IPS-20b (cell line): ENCODE measurements around the gene SMAD5.

ENCODE experiments used
- H3K27ac ChIP-seq: one replicate; pipeline ENCODE4 v1.5.1; 2013; ENCODE audit warnings: low read length
- H3K27me3 ChIP-seq: 2 replicates; pipeline ENCODE4 v1.6.1; 2013; ENCODE audit warnings: mild to moderate bottlenecking, low read length, inconsistent platforms; ENCODE audit not compliant: insufficient read depth
- H3K36me3 ChIP-seq: 2 replicates; pipeline ENCODE4 v1.6.1; 2013; ENCODE audit warnings: low read depth, mild to moderate bottlenecking, inconsistent platforms, low read length, moderate library complexity; ENCODE audit not compliant: insufficient read depth
- H3K4me1 ChIP-seq: 2 replicates; pipeline ENCODE4 v1.6.1; 2013; ENCODE audit warnings: mild to moderate bottlenecking, control low read depth, inconsistent platforms, low read length, moderate library complexity; ENCODE audit not compliant: insufficient read depth
- H3K4me3 ChIP-seq: 2 replicates; pipeline ENCODE4 v1.5.1; 2013; ENCODE audit warnings: mild to moderate bottlenecking, low read length, inconsistent platforms
- H3K9ac ChIP-seq: 2 replicates; pipeline ENCODE4 v1.6.1; 2013; ENCODE audit warnings: low read depth, mild to moderate bottlenecking, inconsistent platforms, low read length, moderate library complexity
- H3K9me3 ChIP-seq: 2 replicates; pipeline ENCODE4 v1.6.1; 2013; ENCODE audit warnings: mild to moderate bottlenecking, low read depth, low read length, inconsistent platforms; ENCODE audit not compliant: insufficient read depth

The SMAD5 gene

GRCh38 chr5:136211282-136212040 is 78.8 kb downstream of the SMAD5 start:
- Histone ChIP-seq H3K27ac (no peak overlapping the region), H3K27me3 (peaks cover 61% of the 10 kb centered on the region), H3K4me1 (peaks cover 2% of the 10 kb centered on the region; the same call in 1 of the 2 replicates), H3K4me3 (no peak overlapping the region), H3K9me3 (no peaks in the 10 kb centered on the region), H3K36me3 (no peaks in the 10 kb centered on the region), H3K9ac (no peak overlapping the region)

- Histone ChIP-seq H3K9ac (no peak overlapping the region), H3K9me3 (no peaks in the 10 kb centered on the region), H3K4me3 (no peak overlapping the region), H3K36me3 (no peaks in the 10 kb centered on the region), H3K4me1 (peaks cover 2% of the 10 kb centered on the region; the same call in 1 of the 2 replicates), H3K27ac (no peak overlapping the region), H3K27me3 (peaks cover 53% of the 10 kb centered on the region)
These were observed 79.6 kb downstream of the SMAD5 start for GRCh38 chr5:136212252-136212721.

GRCh38 chr5:136213919-136214493 is 81.4 kb downstream of the SMAD5 start:
- Histone ChIP-seq H3K9ac (no peak overlapping the region), H3K27ac (no peak overlapping the region), H3K4me3 (no peak overlapping the region), H3K4me1 (peaks cover 2% of the 10 kb centered on the region; the same call in 1 of the 2 replicates), H3K9me3 (no peaks in the 10 kb centered on the region), H3K27me3 (peaks cover 38% of the 10 kb centered on the region), H3K36me3 (no peaks in the 10 kb centered on the region)

GRCh38 chr5:136215812-136216211 is 83.2 kb downstream of the SMAD5 start:
- H3K27ac ChIP-seq: no peak overlapping the region
- H3K9me3 ChIP-seq: no peaks in the 10 kb centered on the region
- no peak overlapping the region for H3K4me3 ChIP-seq
- peaks cover 2% of the 10 kb centered on the region; the same call in 1 of the 2 replicates for H3K4me1 ChIP-seq
- H3K9ac ChIP-seq: no peak overlapping the region
- no peaks in the 10 kb centered on the region for H3K36me3 ChIP-seq
- H3K27me3 ChIP-seq: peaks cover 20% of the 10 kb centered on the region

- H3K27me3 ChIP-seq: peaks cover 15% of the 10 kb centered on the region
- 0 out of 2 replicates have a peak, but pooled peaks cover 2% of the 10 kb centered on the region for H3K4me1 ChIP-seq
- H3K9ac ChIP-seq: no peak overlapping the region
- 0 out of 2 replicates have a peak, but pooled peaks cover 2% of the 10 kb centered on the region for H3K9me3 ChIP-seq
- no peaks in the 10 kb centered on the region for H3K36me3 ChIP-seq
- no peak overlapping the region for H3K27ac ChIP-seq
- H3K4me3 ChIP-seq: no peak overlapping the region
These were observed 83.6 kb downstream of the SMAD5 start for GRCh38 chr5:136216230-136216629.

- H3K27ac ChIP-seq: no peak overlapping the region
- H3K9ac ChIP-seq: no peak overlapping the region
- no peaks in the 10 kb centered on the region for H3K36me3 ChIP-seq
- H3K4me1 ChIP-seq: 0 out of 2 replicates have a peak, but pooled peaks cover 2% of the 10 kb centered on the region
- no peak overlapping the region for H3K4me3 ChIP-seq
- no peaks in the 10 kb centered on the region for H3K27me3 ChIP-seq
- H3K9me3 ChIP-seq: 0 out of 2 replicates have a peak, but pooled peaks cover 6% of the 10 kb centered on the region
These were observed 88.7 kb downstream of the SMAD5 start for GRCh38 chr5:136221340-136221739.

GRCh38 chr5:136222580-136223235 is 90.1 kb downstream of the SMAD5 start:
- H3K36me3 ChIP-seq: no peaks in the 10 kb centered on the region
- H3K9ac ChIP-seq: no peak overlapping the region
- no peak overlapping the region for H3K27ac ChIP-seq
- H3K4me1 ChIP-seq: peaks cover 2% of the 10 kb centered on the region; the same call in 1 of the 2 replicates
- H3K9me3 ChIP-seq: 0 out of 2 replicates have a peak, but pooled peaks cover 6% of the 10 kb centered on the region
- no peak overlapping the region for H3K4me3 ChIP-seq
- H3K27me3 ChIP-seq: no peaks in the 10 kb centered on the region

GRCh38 chr5:136225796-136226195 is 93.2 kb downstream of the SMAD5 start:
- H3K9ac ChIP-seq: no peak overlapping the region
- H3K4me1 ChIP-seq: peaks cover 22% of the 10 kb centered on the region
- H3K9me3 ChIP-seq: 0 out of 2 replicates have a peak, but pooled peaks cover 6% of the 10 kb centered on the region
- no peaks in the 10 kb centered on the region for H3K27me3 ChIP-seq
- H3K27ac ChIP-seq: no peak overlapping the region
- no peak overlapping the region for H3K4me3 ChIP-seq
- H3K36me3 ChIP-seq: no peaks in the 10 kb centered on the region

DNA sequence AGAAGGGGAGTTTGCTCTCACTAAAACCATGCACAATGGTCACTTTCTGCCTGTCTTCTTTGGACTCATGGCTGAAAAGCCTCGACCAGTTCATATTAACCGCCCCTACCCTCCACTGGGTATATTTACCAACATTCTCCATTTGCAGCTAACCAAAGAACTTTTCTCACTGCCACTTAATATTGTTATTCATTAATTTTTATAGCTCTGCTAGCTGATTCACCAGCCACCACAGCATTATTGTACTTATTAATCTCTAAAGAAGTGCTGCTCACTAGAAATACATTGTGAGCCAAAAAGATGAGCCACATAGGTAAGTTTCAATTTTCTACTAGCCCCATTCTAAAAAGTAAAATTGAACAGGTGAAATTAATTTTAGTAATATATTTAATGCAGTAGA is 93.8 kb downstream of the SMAD5 start:
- H3K27me3 ChIP-seq: no peaks in the 10 kb centered on the region
- H3K9me3 ChIP-seq: 0 out of 2 replicates have a peak, but pooled peaks cover 3% of the 10 kb centered on the region
- no peaks in the 10 kb centered on the region for H3K36me3 ChIP-seq
- peaks cover 27% of the 10 kb centered on the region for H3K4me1 ChIP-seq
- no peak overlapping the region for H3K27ac ChIP-seq
- no peak overlapping the region for H3K9ac ChIP-seq
- H3K4me3 ChIP-seq: no peak overlapping the region

DNA sequence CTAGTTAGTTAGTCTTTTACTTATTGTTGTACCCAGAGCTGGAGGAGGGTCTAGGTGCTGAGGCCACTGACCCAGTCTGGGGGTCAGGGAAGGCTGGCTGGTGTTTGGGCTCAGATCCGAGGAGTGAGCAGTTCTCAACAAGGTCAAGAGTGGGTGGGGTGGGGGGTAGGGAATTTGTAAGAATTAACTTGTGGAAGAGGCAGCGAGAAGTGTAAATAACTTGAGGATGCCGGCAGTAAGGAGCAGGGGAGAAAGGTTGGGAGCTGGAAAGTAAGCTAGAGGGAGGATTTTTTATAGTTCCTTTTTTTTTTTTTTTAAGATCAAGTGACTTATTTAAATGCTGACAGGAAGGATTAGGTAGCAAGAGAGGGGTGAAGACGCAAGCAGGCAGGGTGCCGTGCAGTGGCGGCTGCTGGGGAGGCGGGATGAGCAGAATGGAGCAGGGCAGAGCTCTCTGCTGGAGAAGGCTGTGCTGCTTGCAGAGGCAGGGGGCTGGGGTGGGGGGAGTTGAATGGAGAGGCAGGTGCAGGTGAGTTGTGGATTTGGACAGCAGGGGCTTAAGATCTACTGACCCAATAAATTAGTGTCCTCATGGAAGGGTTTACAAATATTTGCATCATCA is 95.6 kb downstream of the SMAD5 start:
- Histone ChIP-seq H3K36me3 (no peaks in the 10 kb centered on the region), H3K4me1 (peaks cover 27% of the 10 kb centered on the region), H3K9ac (no peak overlapping the region), H3K27me3 (no peaks in the 10 kb centered on the region), H3K27ac (no peak overlapping the region), H3K4me3 (no peak overlapping the region; the same call in 1 of the 2 replicates), H3K9me3 (no peaks in the 10 kb centered on the region)

- H3K9me3 ChIP-seq: no peaks in the 10 kb centered on the region
- no peak overlapping the region for H3K9ac ChIP-seq
- H3K4me1 ChIP-seq: peaks cover 27% of the 10 kb centered on the region
- no peak overlapping the region for H3K27ac ChIP-seq
- H3K4me3 ChIP-seq: peak overlapping the region; percentile 33; the same call in 1 of the 2 replicates
- H3K36me3 ChIP-seq: no peaks in the 10 kb centered on the region
- no peaks in the 10 kb centered on the region for H3K27me3 ChIP-seq
These were observed 97.5 kb downstream of the SMAD5 start for GRCh38 chr5:136230176-136230575.
